ENCODE measurements around the gene SPRR1B.

Gene SPRR1B

GRCh38 chr1:153030895-153031294, at the start of gene SPRR1B:
SPRR1B (plus strand) TSS chr1:153031203; CDS start chr1:153032346, 1,143 bp downstream.
- DNase-seq (ENCODE audit: low spot score) = no peak
- TF ChIP-seq CTCF (IDR thresholded peaks at IDR 0.05; ENCODE audit: extremely low read depth, missing control alignments) = no peak

GRCh38 chr1:152982076-152982475, 48.9 kb upstream of the SPRR1B start:
- no peak for TF ChIP-seq CTCF (IDR thresholded peaks at IDR 0.05; ENCODE audit: extremely low read depth, missing control alignments)
- no peak for DNase-seq (ENCODE audit: low spot score)

- no peak for DNase-seq (ENCODE audit: low spot score)
- TF ChIP-seq CTCF (IDR thresholded peaks at IDR 0.05; ENCODE audit: extremely low read depth, missing control alignments) = no peak
These were observed 47.8 kb upstream of the SPRR1B start for GRCh38 chr1:152983234-152983633.

- TF ChIP-seq CTCF (IDR thresholded peaks at IDR 0.05; ENCODE audit: extremely low read depth, missing control alignments) = no peak
- DNase-seq (ENCODE audit: low spot score) = no peak
These were observed 47.3 kb upstream of the SPRR1B start, which contains the start of gene SPRR1A for GRCh38 chr1:152983743-152984142. SPRR1A (plus strand) TSS chr1:152984081; CDS start chr1:152985231, 1,150 bp downstream.

- no peak for TF ChIP-seq CTCF (IDR thresholded peaks at IDR 0.05; ENCODE audit: extremely low read depth, missing control alignments)
- DNase-seq (ENCODE audit: low spot score) = no peak
These were observed 44.4 kb upstream of the SPRR1B start for GRCh38 chr1:152986578-152986977.

GRCh38 chr1:152993186-152993585, 37.8 kb upstream of the SPRR1B start:
- DNase-seq (ENCODE audit: low spot score) = no peak
- TF ChIP-seq CTCF (IDR thresholded peaks at IDR 0.05; ENCODE audit: extremely low read depth, missing control alignments) = no peak

GRCh38 chr1:152995842-152996241, 35.2 kb upstream of the SPRR1B start:
- TF ChIP-seq CTCF (IDR thresholded peaks at IDR 0.05; ENCODE audit: extremely low read depth, missing control alignments) = no peak
- DNase-seq (ENCODE audit: low spot score) = no peak

Data from GM20000 (cell line).